GM21447 (cell line): ENCODE results near the gene C1orf56.

Experiments
- ATAC-seq: cut with Tn5 transposase; IDR thresholded peaks from one replicate; pipeline ENCODE4 v1.9.1; 2021; ENCODE audit not compliant: unreplicated experiment

Gene C1orf56, protein sequence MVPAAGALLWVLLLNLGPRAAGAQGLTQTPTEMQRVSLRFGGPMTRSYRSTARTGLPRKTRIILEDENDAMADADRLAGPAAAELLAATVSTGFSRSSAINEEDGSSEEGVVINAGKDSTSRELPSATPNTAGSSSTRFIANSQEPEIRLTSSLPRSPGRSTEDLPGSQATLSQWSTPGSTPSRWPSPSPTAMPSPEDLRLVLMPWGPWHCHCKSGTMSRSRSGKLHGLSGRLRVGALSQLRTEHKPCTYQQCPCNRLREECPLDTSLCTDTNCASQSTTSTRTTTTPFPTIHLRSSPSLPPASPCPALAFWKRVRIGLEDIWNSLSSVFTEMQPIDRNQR

DNA sequence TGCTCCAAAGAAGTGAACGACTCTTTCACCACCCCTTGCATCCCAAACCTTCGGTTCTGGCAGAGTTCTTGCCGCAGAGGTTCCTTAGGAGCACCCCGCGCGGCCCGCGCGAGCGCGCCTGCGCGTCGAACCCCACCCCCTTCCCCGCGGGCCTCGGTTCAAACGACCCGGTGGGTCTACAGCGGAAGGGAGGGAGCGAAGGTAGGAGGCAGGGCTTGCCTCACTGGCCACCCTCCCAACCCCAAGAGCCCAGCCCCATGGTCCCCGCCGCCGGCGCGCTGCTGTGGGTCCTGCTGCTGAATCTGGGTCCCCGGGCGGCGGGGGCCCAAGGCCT, at the start of gene C1orf56:
Gene C1orf56, plus strand, starts transcription at position 161 of the 334 bp plus-strand sequence. Its CDS starts 97 bp downstream, at position 258.
- peak; percentile 55 for ATAC-seq

DNA sequence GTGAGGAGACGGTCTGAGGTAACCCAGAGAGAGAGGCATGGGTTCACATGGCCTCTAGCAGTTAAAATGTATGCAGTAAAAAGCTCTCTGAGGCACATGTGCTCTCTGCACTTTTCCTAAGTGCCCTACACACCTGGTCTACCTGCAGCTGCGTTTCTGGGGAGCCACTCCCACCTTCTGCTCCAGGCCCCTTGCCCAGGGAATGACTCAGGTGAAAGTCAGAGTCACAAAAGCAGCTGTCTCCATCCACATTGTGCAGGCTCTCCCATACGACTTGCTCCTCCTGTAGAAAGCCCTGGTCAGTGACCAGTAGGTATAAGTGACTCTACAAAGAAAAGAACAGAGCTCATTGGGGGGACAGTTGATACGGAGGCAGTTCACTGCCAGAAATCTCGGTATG, 49.6 kb upstream of the C1orf56 start:
- ATAC-seq = no peak

DNA sequence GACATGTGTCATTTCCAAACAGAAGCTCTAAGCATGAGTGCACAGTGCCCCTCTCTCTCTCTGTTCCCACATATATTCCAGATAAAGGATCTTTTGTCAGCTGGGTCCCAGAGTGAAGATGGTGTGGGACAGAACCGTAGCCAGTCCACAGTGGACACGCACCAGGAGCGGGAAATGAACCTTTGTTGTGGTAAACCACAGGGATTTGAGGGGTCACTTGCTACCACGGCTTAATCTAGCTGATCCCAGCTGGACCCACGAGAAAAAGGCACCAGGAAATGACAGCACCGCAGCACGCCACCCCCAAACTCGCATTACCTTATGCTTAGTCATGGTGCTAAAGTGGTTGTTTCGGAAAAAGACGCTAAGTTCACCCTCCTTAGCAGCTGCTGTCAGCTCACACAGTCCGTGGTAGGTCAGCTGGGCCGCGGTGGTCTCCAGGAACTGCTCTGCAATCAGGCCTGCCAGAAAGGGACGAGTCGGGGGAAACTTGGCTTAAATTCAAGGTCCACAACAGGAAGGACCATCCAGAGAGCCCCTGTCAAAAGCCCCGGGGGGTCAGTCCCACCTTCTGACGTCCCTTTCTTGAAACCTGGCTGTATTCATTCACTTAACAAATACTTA, 48.4 kb upstream of the C1orf56 start:
- no peak for ATAC-seq

DNA sequence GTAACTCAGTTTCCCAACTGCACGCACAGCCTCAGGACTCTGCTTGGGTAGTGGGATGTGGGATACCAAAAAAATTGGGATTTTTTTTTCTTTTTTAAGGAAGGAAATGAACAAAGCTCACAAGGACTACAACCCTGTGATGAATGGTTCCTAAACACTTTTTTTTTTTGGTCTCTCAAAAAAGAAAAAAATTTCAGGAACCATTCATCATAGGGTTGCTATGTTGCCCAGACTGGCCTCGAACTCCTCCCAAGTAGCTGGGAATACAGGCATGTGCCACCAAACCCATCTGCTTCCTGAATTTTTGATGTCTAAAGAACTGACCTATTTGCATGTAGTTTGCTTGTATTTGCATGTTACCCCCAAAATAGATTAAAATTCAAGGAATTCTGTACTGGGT, 47.6 kb upstream of the C1orf56 start:
- no peak for ATAC-seq

DNA sequence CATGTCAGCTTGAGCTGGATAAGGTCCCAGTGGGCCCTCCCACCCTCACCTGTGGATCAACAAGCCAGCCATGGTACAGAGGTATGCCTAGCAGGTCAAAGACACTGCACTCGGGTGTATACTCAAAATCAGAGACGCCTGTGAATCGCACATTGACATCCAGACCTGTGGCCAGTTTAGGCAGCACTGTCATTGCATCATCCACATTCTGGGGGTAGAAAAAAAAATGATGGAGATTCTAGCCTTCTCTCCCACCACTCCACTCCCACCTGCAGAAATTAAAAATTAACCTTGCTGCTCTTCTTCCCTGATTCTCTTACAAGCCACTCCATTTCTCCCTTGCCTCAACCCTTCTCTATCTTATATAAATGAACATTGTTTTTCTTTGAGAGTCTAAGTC, 47.1 kb upstream of the C1orf56 start:
- no peak for ATAC-seq

DNA sequence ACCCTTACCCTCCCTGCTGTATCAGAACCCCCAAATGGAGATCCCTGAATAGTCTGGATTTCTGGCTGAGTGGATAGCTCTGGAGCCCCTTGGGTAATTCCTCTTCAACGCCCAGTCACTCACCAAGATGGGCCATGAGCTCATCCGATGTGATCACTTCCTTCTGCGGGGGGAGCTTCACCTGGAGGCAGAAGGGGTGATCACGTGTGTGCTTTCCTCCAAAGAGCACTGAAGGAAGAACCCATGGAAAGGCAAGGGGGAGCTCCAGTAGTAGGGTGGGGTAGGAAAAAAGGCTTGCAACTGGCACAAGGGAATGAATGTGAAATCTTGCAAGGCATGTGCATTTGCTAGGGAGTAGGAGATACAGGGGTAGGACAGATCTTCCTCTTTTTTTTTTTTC, 45.9 kb upstream of the C1orf56 start:
- no peak for ATAC-seq

DNA sequence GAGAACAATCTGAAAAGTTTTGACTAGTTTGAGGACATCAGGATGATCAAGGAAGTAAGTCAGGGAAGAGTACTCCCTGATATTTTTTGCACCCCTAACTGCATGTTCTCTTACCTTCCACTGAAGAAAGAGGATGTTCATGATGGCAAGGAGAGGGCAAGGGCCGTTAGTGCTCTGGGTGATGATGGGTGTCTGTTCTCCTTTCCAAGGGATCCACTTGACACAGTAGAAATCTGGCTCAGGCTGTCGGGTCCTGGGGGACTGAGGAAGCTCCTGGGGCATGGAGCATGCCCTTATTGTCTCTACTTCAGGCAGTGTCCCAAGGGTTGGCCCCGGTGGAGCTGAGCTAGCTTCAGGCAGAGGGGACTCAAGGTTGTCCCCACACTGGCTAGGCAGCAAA, 45.5 kb upstream of the C1orf56 start:
- ATAC-seq = no peak

DNA sequence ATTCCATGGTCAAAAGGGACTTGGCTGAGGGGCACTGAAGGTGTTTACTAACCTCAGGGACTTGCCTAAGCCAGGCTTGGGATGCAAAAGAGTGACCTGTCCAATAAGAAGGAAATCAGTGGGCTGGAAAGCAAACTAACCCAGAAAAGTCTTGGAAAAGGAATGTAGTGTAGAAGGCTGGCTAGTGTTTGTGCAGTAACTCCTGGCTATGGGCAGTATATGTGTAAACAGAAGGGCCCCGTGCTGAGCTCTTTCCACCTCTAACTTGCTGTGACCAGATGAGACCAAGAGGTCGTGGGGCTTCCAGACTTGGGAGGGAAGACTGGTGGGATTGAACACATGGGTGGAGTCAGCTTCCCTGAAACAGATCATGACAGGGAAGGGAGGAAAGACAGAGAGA, 44.9 kb upstream of the C1orf56 start:
- no peak for ATAC-seq

DNA sequence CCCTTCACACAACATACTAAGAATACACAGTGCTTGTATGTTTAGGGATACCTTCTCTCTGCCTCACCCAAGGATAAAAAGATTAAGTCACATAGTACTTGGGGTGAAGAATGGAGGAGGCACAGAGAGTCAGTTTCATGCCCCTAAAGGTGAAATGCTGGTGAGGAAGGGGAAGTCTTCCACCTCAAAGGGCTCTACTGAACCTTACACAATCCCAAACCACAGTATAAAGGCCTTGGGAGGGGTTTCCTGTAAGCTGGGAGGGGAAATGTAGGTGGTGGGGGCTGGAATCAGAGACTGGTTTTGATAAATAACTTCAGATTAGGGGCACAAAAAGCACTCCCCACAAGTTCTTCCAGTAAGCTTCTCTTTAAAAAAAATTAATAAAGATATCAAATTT, 44.4 kb upstream of the C1orf56 start:
- ATAC-seq = no peak

DNA sequence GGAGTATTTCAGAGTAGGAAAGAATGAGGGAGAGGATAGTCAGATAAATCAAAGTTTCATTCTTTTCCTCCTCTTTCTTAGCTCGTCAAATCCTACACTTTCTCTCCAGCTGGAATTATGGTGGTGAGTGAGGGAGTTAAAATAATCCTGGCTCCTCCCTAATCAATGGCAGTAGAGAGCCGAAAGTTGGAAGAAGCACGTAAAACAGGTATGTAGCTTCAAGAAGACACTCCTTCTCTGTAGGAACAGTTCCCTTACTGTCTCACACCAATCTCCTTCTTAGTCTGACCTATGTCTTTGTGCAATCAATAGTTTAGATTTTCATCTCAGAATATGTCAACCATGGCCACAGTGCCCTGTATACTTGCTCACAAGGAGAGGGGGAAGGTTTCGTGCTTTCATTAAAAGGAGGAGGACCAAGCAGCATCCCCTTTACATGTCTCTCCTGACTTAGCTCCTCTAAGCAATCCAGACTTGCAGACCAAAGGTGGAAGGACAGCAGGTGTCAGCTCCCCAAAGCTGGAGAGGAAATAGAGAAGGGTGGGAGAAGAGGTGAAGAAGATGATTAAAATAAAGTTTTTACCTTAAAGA, 41.7 kb upstream of the C1orf56 start:
- no peak for ATAC-seq

DNA sequence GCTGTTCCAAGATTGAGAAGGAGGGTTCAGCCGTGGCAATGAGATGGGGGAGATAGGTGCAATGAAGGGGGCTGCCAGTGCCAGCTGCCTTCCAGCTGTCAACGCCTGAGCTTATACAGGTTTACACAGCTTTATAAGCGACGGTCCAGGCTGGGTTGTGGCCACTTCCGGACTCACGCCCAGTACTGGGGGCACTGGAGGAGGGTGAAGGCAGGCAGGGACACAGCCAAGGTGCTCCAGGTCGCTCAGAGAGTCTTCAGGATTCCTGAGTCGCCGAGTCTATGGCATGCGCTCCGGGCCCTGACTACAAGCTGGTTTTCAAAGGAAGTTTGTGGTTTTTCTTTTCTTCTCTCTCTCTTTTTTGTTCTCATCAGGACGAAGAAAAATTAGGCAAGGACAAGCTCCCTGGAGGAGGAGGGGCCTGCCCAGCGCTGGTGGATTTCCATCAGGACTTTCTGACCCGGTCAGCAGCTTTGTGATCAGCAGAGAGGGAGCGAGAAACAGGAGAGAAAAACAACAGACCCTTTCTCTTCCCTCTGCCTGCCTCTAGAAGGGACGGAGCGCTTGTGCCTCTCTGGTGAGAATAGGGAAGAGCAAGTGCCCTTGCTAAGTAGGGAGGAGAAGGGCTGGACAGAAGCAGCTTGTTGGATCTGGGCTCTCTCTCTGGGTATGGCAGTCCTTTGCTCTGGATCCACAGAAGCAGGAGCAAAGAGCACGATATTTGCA, 41.1 kb upstream of the C1orf56 start, which contains the start of gene MINDY1:
Gene MINDY1, minus strand, starts transcription at position 576 of the 726 bp plus-strand sequence. CDS start 4,285 bp downstream, outside the sequence.
- no peak for ATAC-seq

DNA sequence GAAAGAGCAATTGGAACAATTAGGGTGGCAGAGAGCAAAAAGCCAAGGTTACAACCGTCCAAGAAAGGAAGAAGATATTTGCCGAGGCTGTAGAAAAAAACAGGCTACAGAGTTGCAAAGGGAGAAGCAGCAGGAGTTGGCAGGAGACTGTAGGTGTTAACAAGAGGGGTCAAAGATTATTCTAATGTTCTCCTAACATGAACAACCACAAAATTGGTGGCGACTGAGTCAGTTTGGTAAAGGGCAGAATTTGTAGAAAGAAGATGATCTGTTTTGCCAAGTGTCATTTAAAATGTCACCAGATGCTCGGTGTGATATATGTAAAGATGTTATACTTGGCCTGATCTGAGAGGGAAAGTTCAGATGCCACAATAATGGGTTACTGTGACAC, 39.7 kb upstream of the C1orf56 start:
- no peak for ATAC-seq

DNA sequence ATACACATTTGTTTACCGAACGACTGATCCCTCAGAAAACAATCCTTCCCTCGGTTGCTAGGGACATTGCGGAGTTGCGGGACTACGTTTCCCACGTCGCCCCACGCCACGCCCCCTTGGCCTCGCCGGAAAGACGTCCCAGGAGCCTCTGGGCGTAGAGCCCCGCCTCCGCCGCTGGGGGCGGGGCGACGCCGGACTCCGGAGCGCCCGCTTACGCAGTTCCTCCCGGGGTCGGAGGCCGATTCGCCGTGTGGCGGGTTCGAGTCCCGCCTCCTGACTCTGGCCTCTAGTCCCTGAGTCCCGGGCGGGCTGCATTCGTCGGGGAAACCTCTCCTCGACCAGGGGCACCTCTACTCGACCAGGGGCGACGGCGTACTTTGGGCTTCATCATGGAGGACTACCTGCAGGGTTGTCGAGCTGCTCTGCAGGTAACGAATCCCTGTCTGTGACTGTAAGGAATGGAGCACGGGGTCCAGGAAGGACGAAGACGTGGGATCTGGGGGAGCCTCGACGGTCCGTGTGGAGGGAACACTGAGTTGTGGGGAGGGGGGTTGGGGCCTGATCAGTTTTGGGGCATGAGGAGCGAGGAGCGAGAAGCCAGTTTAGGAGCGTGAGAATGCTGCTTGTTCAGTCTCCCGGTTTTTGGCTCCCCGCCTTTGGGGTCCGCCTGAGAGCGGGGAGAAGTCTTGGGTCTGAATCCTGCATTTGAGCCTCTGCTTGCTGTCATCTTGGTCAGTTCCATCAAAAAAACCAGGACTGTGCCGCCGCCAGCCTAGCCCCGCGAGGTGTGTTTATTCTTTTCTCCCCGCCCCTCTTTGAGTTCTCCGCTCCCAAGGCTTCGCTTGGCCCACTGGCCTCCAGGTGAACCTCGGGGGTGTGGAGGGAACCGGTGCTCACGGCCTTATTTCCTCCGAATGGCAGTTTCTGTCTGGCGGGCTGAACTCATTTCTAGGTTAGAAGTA, 39.0 kb upstream of the C1orf56 start, which contains the start of gene PRUNE1:
Gene PRUNE1, plus strand, starts transcription at position 206 of the 962 bp plus-strand sequence. Its CDS starts 184 bp downstream, at position 390.
- peak; percentile 69 for ATAC-seq

DNA sequence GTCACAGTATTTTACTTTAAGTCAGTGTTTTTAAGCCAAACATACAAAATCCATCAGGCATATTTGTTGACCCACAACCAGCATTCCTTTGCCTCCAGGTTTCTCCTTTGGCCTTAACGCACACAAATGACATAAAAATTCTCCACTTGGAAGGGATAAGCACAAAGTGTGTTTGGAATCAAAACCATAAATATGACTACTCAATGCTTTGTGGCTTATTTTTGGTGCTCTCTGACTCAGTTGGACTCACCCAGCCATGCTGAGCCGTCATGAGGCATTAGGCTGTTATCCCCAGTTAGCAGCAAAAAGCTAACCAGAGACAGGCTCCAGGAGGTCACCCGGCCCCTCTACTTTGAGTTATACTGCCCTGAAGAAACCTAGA, 38.4 kb upstream of the C1orf56 start:
- no peak for ATAC-seq

DNA sequence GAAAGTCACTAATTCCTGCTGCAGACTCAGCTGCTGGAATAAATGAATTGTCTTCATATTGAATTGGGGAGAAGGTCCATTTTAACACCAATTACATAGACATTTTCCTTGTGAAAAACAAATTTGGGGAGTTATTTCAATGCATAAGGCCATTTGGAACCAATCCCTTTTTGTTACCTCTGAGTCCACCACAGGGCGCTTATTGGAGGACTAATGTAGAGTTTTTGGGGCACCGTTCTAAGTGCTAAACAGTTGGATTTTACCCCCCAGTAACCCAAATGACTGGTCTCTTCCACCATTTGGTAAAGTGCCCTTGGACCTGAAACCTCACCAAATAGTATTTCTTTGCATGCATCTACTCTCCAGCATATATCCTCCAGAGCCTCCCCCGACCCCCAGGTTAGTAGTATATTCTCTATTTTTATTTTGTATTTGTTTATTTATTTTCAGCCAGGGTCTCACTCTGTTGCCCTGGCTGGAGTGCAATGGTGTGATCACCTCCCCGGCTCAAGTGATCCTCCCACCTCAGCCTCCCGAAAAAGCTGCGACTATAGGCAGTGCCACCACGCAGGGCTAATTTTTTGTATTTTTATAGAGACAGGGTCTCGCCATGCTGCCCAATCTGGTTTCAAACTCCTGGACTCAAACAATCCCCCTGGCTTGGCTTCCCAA, 37.7 kb upstream of the C1orf56 start:
- ATAC-seq = no peak

DNA sequence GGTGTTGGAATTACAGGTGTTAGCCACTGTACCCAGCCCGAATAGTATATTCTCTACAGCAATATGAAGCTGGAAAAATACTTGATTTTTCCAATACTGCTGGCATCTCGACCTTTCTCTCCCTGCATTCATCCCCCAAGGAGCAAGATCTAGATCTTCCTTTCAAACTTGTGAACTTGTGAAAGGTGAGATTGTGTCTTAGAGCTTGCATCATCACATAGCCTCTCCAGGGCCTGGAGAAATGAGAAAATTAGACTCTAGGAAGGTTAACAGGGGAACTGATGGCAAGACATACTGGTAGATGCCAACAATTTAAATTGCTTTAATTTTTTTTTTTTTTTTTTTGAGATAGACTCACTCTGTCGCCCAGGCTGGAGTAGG, 37.2 kb upstream of the C1orf56 start:
- ATAC-seq = no peak

DNA sequence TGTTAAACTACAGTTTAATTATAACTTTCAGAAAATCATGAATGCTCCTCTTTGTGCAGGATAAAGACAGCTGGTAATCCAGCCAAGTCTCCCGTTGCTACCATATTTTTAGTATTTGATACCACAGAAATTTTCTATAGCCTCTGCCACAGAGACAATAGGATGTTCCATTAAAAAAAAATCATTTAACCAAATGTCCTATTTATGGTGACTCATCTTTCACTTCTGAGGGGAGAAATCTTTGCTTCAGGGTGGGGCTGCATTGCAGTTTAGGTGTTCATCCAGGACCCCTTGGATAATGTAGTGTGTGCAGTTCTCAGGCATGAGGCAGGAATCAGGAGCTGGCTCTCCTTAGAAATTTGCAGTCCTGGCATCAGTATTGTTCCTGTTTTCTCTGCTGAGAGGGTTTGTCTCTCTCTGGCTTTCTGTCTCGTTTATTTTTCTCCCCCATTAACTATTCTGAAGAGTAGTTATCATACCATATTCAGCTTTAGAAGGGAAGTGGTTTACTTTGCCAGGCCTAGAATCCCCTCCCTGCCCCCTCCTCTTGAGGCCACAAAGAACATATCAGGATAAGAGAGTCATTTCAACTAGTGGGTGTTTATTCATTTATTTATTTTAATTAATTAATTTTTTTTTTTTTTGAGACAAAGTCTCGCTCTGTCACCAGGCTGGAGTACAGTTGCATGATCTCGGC, 36.2 kb upstream of the C1orf56 start:
- no peak for ATAC-seq

DNA sequence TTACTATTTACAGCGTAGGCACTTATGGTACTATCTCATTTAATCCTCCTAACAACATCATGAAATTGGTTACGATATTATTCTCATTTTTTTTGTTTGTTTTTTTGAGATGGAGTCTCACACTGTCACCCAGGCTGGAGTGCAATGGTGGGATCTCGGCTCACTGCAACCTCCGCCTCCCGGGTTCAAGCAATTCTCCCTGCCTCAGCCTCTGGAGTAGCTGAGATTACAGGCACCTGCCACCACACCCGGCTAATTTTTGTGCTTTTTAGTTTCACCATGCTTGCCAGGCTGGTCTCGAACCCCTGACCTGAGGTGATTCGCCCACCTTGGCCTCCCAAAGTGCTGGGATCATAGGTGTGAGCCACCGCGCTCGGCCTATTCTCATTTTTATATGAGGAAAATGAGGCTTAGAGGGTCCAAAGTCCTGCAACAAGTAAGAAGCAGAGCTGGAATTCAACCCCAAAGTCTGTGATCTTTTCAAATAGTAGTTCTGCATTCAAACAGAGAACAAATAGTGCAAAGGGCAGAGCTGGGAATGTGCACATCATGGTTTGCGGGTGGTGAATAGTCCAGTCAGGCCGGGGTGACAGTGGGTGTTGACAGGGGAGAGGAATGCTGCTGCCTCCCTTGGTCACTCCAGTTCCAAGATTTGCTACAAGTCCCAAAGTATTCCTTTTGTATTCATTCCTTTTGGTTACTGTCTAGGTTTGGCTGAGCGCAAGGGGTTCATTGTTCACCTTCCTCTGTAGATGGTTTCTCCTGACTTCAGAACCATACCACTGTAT, 34.7 kb upstream of the C1orf56 start:
- no peak for ATAC-seq

DNA sequence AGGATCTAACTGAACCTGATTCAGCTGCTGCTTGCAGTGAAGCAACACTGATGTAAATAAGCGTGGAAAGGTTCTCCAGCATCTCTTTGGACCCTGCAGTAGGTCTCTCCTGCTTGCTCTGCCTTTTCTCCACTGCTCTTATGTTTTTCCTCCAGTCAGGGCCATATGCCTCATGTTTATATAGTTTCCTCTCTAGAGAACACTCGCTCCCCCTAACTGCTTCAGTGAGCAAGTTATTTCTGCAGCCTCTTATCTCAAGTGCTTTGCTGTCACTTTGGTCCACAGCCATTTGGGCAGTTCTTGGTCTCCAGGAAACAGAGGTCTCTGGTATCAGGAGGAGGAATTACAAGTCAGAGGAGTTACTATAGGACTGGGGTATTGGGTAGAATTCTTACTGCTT, 34.0 kb upstream of the C1orf56 start:
- ATAC-seq = no peak
